Lower leg skin (tissue), 4 donors: Measurements from ENCODE around the gene PIAS2. TPM values are rescaled to one million over a fixed set of nuclear protein-coding genes. Genes with fewer than 3 reads are reported as not detected.
"Not testable (repeated sequence)": the region's sequence is repeated elsewhere in the genome, so short reads cannot be mapped to it uniquely, and the experiment has no call there.

ENCODE experiments used
- DNase-seq, 2 donors: peaks; one replicate each; pipeline ENCODE4 v3.0.0-alpha.2; 2019; ENCODE audit warnings: low spot score in 2 of 2
- H3K4me3 ChIP-seq: fragments of 200-600 bp; sonication (generic); 2 replicates; pipeline ENCODE4 v1.5.1; 2017; ENCODE audit warnings: mild to moderate bottlenecking, low read depth; ENCODE audit not compliant: poor library complexity, severe bottlenecking
- CTCF ChIP-seq, 3 donors: fragments of 450-650 bp; IDR thresholded peaks; one replicate each; pipeline ENCODE4 v1.5.1; 2016; ENCODE audit warnings: antibody characterized with exemption in 3 of 3, mild to moderate bottlenecking in 3 of 3, moderate library complexity in 2 of 3
- POLR2A ChIP-seq, 2 donors: fragments of 450-650 bp; IDR thresholded peaks; one replicate each; pipeline ENCODE4 v1.6.1; 2016 to 2017; ENCODE audit warnings: antibody characterized with exemption in 2 of 2, mild to moderate bottlenecking in 1 of 2, moderate library complexity in 1 of 2
- WGBS, 2 donors: methylation state at CpG; one replicate each; pipeline ENCODE4 v1.1.5; 2018; 5-methylcytosine and 5-hydroxymethylcytosine counted together
- intact Hi-C: fragments of 100-400 bp; cut with DNase I; formaldehyde crosslinking; loops from one replicate; pipeline ENCODE4 v1.15.0; 2023; ENCODE audit warnings: low total_unique reads
- total RNA-seq, 4 donors: library from RNA; depleted of rRNA; stranded (reverse); fragments of >200 nt; gene quantifications; one replicate each; pipeline ENCODE4 v1.1.0, GENCODE V29; 2016

PIAS2 gene
- total RNA-seq, 4 donors from 2014 or later, result 6.3 to 12.7 (median 10.6) TPM

- no peak for DNase-seq
- H3K4me3 ChIP-seq, result no peak overlapping the region
- intact Hi-C loops, result no loop called here
- TF ChIP-seq POLR2A (IDR thresholded peaks at IDR 0.05), result no peak
- TF ChIP-seq CTCF (IDR thresholded peaks at IDR 0.05), result no peak
Measured at GRCh38 chr18:46856973-46857372, 60.3 kb downstream of the PIAS2 start.

- no peak for TF ChIP-seq CTCF (IDR thresholded peaks at IDR 0.05)
- TF ChIP-seq POLR2A (IDR thresholded peaks at IDR 0.05), result no peak
- intact Hi-C loops, result no loop called here
- DNase-seq, result no peak
- no peak overlapping the region for H3K4me3 ChIP-seq
Measured at GRCh38 chr18:46849007-46849406, 68.3 kb downstream of the PIAS2 start.

- TF ChIP-seq CTCF (IDR thresholded peaks at IDR 0.05), result no peak
- TF ChIP-seq POLR2A (IDR thresholded peaks at IDR 0.05), result no peak
- 91 to 93% methylated on average over 1 of the region's 1 CpG for WGBS, 2 donors
- intact Hi-C loops, result no loop called here
- no peak overlapping the region for H3K4me3 ChIP-seq
- no peak for DNase-seq
Measured at GRCh38 chr18:46843372-46843771, 73.9 kb downstream of the PIAS2 start.

- TF ChIP-seq POLR2A (IDR thresholded peaks at IDR 0.05), result no peak
- no peak for TF ChIP-seq CTCF (IDR thresholded peaks at IDR 0.05)
- 67 to 68% methylated on average over 5 of the region's 5 CpGs for WGBS, 2 donors
- intact Hi-C loops, result no loop called here
- no peak overlapping the region for H3K4me3 ChIP-seq
- DNase-seq, result no peak
Measured at GRCh38 chr18:46842583-46842982, 74.7 kb downstream of the PIAS2 start.

GRCh38 chr18:46833899-46834298, 83.4 kb downstream of the PIAS2 start:
- TF ChIP-seq POLR2A (IDR thresholded peaks at IDR 0.05) (no peak), CTCF (IDR thresholded peaks at IDR 0.05) (no peak)
- no peak for DNase-seq
- 96 to 100% methylated on average over 1 of the region's 1 CpG for WGBS, 2 donors
- no peak overlapping the region for H3K4me3 ChIP-seq
- intact Hi-C loops, result no loop called here

- TF ChIP-seq CTCF (IDR thresholded peaks at IDR 0.05) (no peak), POLR2A (IDR thresholded peaks at IDR 0.05) (no peak)
- no peak for DNase-seq
- 90 to 96% methylated on average over 2 of the region's 2 CpGs for WGBS, 2 donors
- no peak overlapping the region for H3K4me3 ChIP-seq
- intact Hi-C loops, result no loop called here
Measured at GRCh38 chr18:46832849-46833248, 84.5 kb downstream of the PIAS2 start.

GRCh38 chr18:46832422-46832821, 84.9 kb downstream of the PIAS2 start:
- intact Hi-C loops, H3K4me3 ChIP-seq, DNase-seq: not testable (repeated sequence)
- 89 to 99% methylated on average over 5 of the region's 5 CpGs for WGBS, 2 donors
